ENCODE data around the gene SOX6. TPM values are rescaled to one million over a fixed set of nuclear protein-coding genes. Genes with fewer than 3 reads are reported as not detected.
A peak's percentile ranks its signal among the peaks of the same experiment; 100 is the strongest.

The SOX6 gene
- polyA plus RNA-seq, 1 donor: 22.8 TPM

DNA sequence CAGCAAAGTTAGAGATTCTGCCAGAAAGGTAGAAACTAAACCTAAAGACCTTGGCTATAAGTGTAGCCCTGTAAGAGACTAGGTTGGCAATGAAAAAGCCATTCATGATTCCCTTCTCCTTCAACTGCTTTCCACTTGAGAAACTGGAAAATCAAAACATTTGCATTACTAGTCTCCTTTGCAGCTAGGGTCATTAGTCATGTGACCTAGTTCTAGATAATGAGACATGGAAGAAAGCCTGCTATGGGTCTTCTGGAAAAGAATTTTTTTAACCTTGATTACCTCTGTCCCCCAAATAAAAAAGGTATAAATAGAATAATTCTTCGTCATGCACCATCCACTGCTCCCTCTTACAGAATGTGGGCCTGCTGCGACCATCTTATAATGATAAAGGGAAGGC, 80.1 kb downstream of the SOX6 start:
- DNase-seq (ENCODE audit: low read depth): no peak

DNA sequence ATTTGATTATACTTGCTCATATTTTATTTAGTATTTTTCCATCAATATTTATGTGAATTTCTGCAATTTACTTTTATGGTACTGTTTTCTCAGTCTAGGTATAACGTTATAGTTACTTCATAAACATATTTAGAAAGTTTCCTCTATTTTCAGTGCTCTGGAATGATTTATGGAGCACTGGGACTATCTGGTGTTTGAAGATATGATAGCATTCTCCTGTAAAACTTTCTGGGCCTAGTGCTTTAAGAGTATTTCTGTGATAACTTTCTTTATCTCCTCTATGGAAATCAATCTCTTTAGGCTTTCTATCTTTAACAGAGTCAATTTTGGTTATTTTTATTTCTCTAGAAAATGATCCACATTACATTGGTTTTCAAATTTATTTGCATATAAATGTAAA, 85.1 kb downstream of the SOX6 start:
- no peak for DNase-seq (ENCODE audit: low read depth)

DNA sequence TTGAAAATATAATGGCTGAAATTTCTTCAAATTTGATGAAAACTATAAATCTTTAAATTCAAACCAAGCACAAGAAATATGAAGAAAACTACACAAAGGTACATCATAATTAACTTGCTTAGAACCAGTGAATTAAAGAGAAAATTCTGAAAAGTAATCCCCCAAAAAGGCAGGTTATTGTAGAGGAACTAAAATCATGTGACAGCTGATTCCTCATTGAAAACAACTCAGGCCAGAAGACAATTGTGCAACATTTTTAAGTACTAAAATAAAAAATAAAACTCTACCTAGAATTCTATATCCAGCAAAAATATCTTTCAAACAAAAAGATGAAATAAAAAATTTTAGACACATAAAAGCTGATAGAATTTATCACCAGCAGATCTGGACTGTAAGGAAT, 90.3 kb downstream of the SOX6 start:
- no peak for DNase-seq (ENCODE audit: low read depth)

GRCh38 chr11:16265022-16265421, 91.3 kb downstream of the SOX6 start:
- DNase-seq (ENCODE audit: low read depth): no peak

- no peak for DNase-seq (ENCODE audit: low read depth)
These were observed 93.7 kb downstream of the SOX6 start for GRCh38 chr11:16262645-16262955.

- DNase-seq (ENCODE audit: low read depth): no peak
These were observed 94.3 kb downstream of the SOX6 start for GRCh38 chr11:16261836-16262644.

DNA sequence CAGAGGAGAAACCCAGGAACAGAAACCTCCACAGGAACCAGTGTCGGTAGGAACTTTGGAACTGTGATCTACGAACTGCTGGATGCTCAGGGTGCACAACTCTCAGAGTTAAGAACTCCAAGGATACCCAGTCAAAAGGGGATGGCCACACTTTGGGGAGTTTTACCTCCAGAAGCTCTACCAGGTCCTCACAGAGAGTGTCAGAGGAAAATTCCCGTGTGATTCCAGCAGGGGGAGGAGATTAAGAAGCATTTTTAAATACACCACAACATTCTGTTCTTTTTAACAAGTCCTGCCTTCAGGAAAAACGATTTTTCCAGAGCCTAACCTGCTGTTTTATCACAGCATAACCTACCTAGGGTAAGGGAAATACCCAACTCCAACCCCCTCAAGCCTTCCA, 104.0 kb downstream of the SOX6 start:
- DNase-seq (ENCODE audit: low read depth): no peak

- no peak for DNase-seq (ENCODE audit: low read depth)
These were observed 108.1 kb downstream of the SOX6 start for GRCh38 chr11:16248248-16248647.

DNA sequence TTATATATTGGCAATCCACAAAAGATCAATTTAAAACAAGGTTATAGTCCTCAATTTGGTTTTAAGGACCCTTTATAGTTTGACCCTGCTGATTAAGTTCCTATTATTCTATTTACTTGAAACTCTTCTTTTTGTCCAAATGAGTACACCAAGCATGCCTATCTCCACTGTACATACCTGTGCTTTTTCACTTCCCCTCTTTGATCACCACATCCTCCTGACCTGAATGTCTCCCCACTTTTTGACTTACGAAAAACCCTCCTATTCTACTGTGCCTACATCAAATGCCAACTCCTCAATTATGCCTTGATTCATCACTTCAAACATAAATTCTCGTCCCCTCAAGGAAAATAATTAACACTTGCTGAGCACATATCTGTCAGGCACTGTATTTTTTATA, 113.5 kb downstream of the SOX6 start:
- no peak for DNase-seq (ENCODE audit: low read depth)

DNA sequence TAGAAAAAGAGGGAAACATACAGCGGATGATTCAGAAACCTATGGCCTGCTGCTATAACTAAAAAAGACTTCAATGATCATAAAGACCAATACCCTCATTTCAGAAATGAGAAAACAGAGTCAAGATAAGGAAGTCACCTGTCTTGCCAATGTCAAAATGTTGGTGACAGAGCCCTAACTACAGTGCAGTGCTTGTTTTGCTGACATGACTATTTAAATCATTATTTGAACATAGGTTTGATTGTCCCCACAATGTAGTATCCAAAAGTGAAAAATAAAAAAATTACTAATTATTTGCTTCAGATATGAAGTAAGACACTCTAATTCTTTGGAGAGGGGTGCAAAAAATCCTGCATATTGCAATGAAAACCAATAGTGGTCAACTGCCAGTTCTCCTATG, 115.7 kb downstream of the SOX6 start:
- no peak for DNase-seq (ENCODE audit: low read depth)

GRCh38 chr11:16239141-16240105, 116.9 kb downstream of the SOX6 start:
- DNase-seq (ENCODE audit: low read depth): peak; percentile 8

GRCh38 chr11:16226245-16226644, 130.1 kb downstream of the SOX6 start:
- DNase-seq (ENCODE audit: low read depth): no peak

DNA sequence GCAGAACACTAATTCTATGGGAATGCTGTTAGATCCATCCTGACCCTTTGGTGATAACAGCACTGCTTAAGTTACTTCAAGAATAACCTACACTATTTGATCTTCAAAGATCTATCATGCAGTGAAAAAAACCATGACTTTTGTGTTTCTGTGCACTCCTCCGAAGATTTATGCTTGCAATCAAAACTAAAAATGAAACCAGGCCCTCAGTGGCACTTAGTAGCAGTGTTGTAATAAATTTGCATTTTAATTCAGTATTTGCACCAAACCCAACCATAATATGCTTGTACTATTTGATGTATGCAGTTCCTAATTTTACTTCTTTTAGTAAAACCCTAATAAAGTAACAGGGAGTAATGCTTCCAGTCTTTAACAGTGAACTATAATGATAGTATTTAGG, 130.7 kb downstream of the SOX6 start:
- DNase-seq (ENCODE audit: low read depth): no peak

DNA sequence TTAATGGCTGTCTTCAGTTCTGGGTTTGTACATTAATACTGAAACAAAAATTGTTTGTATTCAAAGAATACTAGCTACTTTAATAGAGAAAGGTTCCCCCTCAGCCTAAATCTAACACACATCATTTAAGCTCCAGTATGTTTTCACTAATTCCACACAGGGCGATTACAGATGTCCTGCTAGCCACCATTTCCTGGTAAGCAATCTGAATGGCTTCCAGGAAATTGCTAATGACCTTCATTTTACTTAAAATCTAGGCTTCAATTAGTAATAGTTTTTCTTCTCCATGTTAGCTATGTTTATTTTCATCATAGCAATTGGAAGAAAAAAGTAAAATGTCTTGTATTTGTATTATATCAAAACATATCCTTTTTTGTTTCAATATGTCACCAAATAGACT, 132.8 kb downstream of the SOX6 start:
- DNase-seq (ENCODE audit: low read depth): no peak

- no peak for DNase-seq (ENCODE audit: low read depth)
These were observed 138.7 kb downstream of the SOX6 start for GRCh38 chr11:16217631-16218030.

DNA sequence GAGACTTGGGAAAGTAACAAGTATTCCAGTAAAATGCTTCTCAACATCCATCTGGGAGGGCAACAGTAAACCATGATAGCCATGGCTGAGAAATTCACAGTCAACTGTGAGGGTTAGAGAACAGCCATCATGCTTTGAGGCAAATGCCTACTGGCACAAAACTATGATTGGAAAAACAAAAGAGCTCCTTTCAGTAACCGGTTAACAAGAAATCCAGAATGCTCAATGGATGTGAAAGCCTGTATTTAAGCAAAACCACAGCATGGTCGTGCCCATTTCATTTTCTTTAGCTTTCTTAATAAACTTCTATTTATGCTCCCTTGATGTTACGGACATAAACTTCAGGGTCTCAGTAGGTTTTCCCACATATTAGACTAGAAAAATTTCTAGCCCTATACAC, 139.5 kb downstream of the SOX6 start:
- DNase-seq (ENCODE audit: low read depth): no peak

DNA sequence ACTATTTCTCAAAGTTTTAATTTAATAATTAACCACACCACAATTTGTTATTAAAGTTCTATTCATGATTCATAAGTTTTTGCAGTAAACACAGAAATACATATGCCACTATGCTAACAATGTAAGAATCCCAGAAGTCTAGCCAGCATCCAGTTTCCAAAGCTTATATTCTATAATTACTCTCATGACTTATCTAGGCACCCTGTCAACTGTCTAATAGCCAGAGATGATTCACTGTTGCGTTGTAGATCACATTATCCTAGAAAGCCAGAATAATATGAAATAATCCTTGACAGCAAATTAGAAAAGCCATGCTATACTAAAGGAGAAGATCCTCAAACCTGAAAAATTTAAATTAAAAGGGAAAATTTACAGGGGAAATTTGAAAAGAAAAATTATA, 141.0 kb downstream of the SOX6 start:
- no peak for DNase-seq (ENCODE audit: low read depth)

DNA sequence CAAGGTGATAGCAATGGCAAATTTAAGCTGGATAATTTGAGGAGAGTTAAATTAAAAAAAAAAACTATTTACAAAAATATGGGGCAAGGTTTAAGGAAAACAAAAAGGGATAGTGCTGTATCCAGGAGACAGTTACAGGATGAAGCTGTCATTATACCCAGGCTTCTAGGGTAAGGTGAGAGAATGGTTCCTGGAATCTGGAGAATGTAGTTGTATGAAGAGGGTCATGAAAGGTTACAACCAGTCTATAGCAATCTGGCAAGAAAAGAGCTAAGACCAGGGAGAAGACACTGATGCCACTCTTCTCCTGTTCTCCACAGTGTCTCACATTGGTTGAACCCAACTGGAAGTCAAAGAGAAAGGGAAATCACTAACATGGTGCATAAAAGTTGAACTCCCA, 144.9 kb downstream of the SOX6 start:
- no peak for DNase-seq (ENCODE audit: low read depth)

DNA sequence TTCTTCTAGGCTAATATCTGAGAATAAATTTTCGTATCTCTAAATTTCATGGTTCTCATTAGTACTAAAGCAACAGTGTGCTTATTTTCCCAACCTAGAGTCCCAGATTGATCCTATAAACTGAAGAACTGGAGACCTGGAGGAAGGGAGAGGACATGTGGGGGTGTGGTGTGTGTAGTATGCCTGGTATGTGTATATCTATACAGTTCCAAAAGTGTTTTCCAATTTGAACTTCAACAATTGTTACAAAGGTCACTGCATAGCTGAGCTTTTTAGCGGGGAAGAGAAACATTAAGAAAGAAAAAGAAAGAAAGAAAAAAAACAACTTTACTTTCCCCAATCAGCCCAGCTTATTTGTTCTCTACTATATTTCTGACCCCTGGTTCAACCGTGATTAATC, 152.1 kb downstream of the SOX6 start:
- no peak for DNase-seq (ENCODE audit: low read depth)

DNA sequence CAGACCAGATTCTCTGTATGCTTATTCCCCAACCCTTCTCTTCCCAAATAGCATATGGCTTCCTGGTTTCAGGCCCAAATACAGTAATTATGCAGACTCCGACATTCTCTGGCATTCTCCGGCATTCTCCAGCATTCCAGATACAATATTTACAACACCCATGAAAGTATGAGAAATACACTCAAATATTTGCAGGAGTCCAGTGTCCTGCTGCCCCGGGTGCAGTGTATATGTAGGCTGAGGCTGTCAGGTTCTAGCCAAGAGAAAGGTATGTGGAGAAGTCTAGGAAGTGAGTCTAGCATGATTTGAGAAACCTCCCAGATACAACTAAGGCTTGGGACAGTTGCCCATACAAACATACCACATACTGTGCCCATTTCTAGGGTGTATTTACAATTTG, 160.7 kb downstream of the SOX6 start:
- no peak for DNase-seq (ENCODE audit: low read depth)

GRCh38 chr11:16194566-16194965, 161.8 kb downstream of the SOX6 start:
- peak; percentile 16 for DNase-seq (ENCODE audit: low read depth)

GRCh38 chr11:16193897-16194381, 162.4 kb downstream of the SOX6 start:
- DNase-seq (ENCODE audit: low read depth): no peak

- DNase-seq (ENCODE audit: low read depth): no peak
These were observed 164.5 kb downstream of the SOX6 start for GRCh38 chr11:16191868-16192240.

Measured in forelimb muscle (tissue), 1 donor.